Measurements from ENCODE around the gene WDR36.

GRCh38 chr5:111058064-111058463 is 34.1 kb upstream of the WDR36 start:
- TF ChIP-seq CTCF (IDR thresholded peaks at IDR 0.05) (no peak), EP300 (IDR thresholded peaks at IDR 0.05) (no peak), POLR2AphosphoS5 (IDR thresholded peaks at IDR 0.05) (no peak), POLR2A (IDR thresholded peaks at IDR 0.05) (no peak)

Measured in sigmoid colon (tissue), 4 donors.